Natural killer cell (primary cell): Measurements from ENCODE around the gene PTPRN2. TPM values are rescaled to one million over a fixed set of nuclear protein-coding genes. Genes with fewer than 3 reads are reported as not detected.

Experiments
- ATAC-seq, 3 donors: fragments of 150-1000 bp in 2 of 3; fragments of 200-7000 bp in 1 of 3; cut with Tn5 transposase; 1 replicate in 1 of 3; 2 replicates in 2 of 3; pipeline ENCODE4 v1.10.0; 2021; ENCODE audit warnings: mild to moderate bottlenecking in 2 of 3, moderate library complexity in 2 of 3
- DNase-seq, 2 donors: peaks; one replicate each; pipeline versions ENCODE4 v3.0.0 to v3.0.0-alpha.2; 2013 to 2021; ENCODE audit warnings: mixed read lengths in 1 of 2
- H3K27ac ChIP-seq: one replicate; pipeline ENCODE4 v1.5.1; 2013; ENCODE audit warnings: mild to moderate bottlenecking, low read length
- H3K27me3 ChIP-seq: one replicate; pipeline ENCODE4 v1.6.1; 2013; ENCODE audit warnings: low read length; ENCODE audit not compliant: control insufficient read depth, insufficient read depth
- H3K36me3 ChIP-seq: one replicate; pipeline ENCODE4 v1.6.1; 2013; ENCODE audit warnings: low read length; ENCODE audit not compliant: control insufficient read depth, insufficient read depth
- H3K4me1 ChIP-seq: one replicate; pipeline ENCODE4 v1.6.1; 2013; ENCODE audit warnings: low read length; ENCODE audit not compliant: control insufficient read depth, insufficient read depth
- H3K4me3 ChIP-seq: one replicate; pipeline ENCODE4 v1.5.1; 2013; ENCODE audit warnings: low read length
- H3K9me3 ChIP-seq: one replicate; pipeline ENCODE4 v1.6.1; 2013; ENCODE audit warnings: low read length; ENCODE audit not compliant: control insufficient read depth, insufficient read depth
- H3K27ac Mint-ChIP-seq, 2 donors: one replicate each; pipeline ENCODE4 v1.8.0; 2022; ENCODE audit warnings: mild to moderate bottlenecking in 2 of 2, mixed read lengths in 2 of 2, moderate library complexity in 1 of 2
- H3K27me3 Mint-ChIP-seq, 2 donors: one replicate each; pipeline ENCODE4 v1.8.0; 2022; ENCODE audit warnings: low read depth in 2 of 2, mixed read lengths in 2 of 2
- H3K36me3 Mint-ChIP-seq: one replicate; pipeline ENCODE4 v1.8.0; 2022; ENCODE audit warnings: mixed read lengths
- H3K4me1 Mint-ChIP-seq, 2 donors: one replicate each; pipeline ENCODE4 v1.8.0; 2022; ENCODE audit warnings: mixed read lengths in 2 of 2
- H3K4me3 Mint-ChIP-seq: one replicate; pipeline ENCODE4 v1.8.0; 2022; ENCODE audit warnings: mild to moderate bottlenecking, moderate library complexity, mixed read lengths
- H3K9me3 Mint-ChIP-seq, 2 donors: one replicate each; pipeline ENCODE4 v1.8.0; 2022; ENCODE audit warnings: mixed read lengths in 2 of 2
- WGBS: methylation state at CpG from one replicate; pipeline ENCODE4 v1.1.7; 2013; ENCODE audit warnings: missing lambda C conversion rate; ENCODE audit not compliant: insufficient coverage; 5-methylcytosine and 5-hydroxymethylcytosine counted together
- intact Hi-C: fragments of 100-400 bp; cut with micrococcal nuclease; formaldehyde crosslinking; loops from one replicate; pipeline ENCODE4 v1.14.2; 2022
- total RNA-seq, 4 donors: library from RNA; stranded (reverse); fragments of 120-200 nt in 1 of 4; gene quantifications; one replicate each; pipeline versions ENCODE4 v1.2.3 to v1.2.4, GENCODE V29; 2013 to 2022
- TF ChIP-seq, protein P1 (sequence below): fragments of 200-600 bp; IDR thresholded peaks from one replicate; pipeline ENCODE4 v1.8.0; 2022; ENCODE audit warnings: antibody characterized with exemption

Gene PTPRN2
- total RNA-seq, 3 donors from 2014 or later (not counting 1 experiment from before 2014, with no cell fraction given), result 1.3 to 2.5 (median 1.9) TPM

DNA sequence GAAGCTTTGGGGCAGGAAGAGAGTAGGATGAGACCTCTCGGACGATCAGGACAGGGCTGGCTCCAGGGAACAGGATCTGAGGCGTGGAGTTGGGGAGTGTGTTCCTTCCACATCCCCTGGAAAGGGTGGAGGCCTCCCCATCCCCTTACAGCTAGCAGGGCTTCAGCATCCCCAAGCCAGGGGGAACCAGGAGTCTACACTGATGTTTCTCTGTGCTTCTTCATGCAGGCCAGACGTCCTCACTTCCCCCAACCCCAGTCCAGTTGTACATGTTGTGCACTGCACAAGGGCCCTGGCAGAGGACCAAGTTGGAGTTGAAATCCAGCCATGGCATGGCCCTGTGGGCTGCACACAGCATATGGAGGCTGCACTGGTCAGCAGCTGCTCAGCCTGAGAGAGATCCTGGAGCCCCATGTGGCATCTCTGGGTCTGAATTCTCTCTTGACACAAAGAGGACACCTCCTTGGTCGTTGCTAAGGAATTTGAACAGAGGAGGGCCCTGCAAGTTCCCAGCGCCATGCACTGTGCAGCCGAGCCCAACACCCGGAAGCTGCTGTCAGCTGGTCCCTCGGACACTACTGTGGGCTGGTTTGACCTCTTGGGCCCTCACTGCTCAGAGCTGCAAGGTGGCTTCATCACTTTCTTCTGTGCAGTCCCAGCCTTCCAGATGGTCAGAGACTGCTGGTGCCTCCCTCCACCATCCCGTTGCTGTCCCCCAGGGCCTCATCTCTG lies 1069.7 kb downstream of the PTPRN2 start:
- no peak overlapping the region for H3K4me3 Mint-ChIP-seq
- ATAC-seq (no peak), DNase-seq (peak in 1 of 2 donors; percentile 0)
- H3K9me3 Mint-ChIP-seq, result no peaks in the 10 kb centered on the region
- Histone ChIP-seq H3K27me3 (peaks cover 2% of the 10 kb centered on the region), H3K4me1 (no peaks in the 10 kb centered on the region), H3K9me3 (no peaks in the 10 kb centered on the region), H3K36me3 (no peaks in the 10 kb centered on the region), H3K27ac (no peak overlapping the region), H3K4me3 (no peak overlapping the region)
- TF ChIP-seq, protein P1, sequence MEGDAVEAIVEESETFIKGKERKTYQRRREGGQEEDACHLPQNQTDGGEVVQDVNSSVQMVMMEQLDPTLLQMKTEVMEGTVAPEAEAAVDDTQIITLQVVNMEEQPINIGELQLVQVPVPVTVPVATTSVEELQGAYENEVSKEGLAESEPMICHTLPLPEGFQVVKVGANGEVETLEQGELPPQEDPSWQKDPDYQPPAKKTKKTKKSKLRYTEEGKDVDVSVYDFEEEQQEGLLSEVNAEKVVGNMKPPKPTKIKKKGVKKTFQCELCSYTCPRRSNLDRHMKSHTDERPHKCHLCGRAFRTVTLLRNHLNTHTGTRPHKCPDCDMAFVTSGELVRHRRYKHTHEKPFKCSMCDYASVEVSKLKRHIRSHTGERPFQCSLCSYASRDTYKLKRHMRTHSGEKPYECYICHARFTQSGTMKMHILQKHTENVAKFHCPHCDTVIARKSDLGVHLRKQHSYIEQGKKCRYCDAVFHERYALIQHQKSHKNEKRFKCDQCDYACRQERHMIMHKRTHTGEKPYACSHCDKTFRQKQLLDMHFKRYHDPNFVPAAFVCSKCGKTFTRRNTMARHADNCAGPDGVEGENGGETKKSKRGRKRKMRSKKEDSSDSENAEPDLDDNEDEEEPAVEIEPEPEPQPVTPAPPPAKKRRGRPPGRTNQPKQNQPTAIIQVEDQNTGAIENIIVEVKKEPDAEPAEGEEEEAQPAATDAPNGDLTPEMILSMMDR, result no peak
- H3K27me3 Mint-ChIP-seq, result peaks cover 0 to 13% of the 10 kb centered on the region in 2 donors
- no peaks in the 10 kb centered on the region for H3K36me3 Mint-ChIP-seq
- no peaks in the 10 kb centered on the region for H3K4me1 Mint-ChIP-seq
- intact Hi-C loops, result no loop called here
- no peak overlapping the region for H3K27ac Mint-ChIP-seq
- 79% methylated on average over 10 of the region's 10 CpGs for WGBS

DNA sequence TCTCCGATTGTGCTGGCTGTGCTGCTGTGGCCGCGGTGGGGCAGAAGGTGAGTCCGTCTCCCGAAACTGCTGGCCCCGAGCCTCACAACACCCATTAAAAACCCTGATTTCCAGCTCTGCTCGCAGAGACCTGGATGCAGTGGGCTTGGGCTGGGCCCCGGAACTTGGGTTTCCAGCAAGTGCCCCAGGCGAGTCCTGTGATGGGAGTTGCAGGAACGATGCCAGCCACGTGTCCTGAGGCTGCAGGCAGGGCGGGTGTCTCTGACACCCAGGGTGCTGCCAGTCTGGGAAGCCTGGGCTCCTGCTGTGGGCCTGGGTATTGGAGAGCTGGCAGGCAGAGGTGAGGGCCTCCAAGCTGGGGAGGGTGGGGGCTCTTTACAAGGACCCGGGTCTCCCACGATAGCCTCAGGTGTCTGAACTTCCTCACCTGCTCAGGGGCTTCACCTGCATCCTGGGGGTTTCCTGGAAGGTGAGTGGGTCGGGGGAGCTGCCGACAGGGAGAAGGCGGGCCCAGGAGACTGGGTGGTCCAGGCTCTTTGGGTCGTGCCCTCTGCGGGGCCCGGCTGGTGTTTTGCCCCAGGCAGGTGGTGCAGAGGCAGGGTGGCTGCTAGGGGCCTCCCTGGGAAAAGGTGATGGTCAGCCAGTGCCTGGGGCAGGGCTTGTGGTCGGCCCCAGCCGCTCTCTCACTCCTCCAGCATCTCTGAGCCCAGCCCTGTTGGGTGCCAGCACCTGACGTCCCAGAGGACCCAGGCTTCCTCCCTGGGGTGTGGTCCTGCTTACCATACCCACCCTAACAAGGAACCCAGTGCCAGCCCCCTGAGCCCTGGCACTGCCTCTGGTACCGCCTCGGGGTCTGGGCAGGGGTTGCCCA lies 1070.5 kb downstream of the PTPRN2 start:
- Mint-ChIP-seq H3K4me1 (no peaks in the 10 kb centered on the region), H3K36me3 (no peaks in the 10 kb centered on the region), H3K27ac (no peak overlapping the region), H3K9me3 (no peaks in the 10 kb centered on the region), H3K27me3 (peaks cover 0 to 13% of the 10 kb centered on the region in 2 donors), H3K4me3 (no peak overlapping the region)
- no peaks in the 10 kb centered on the region for H3K4me1 ChIP-seq
- H3K4me3 ChIP-seq, result no peak overlapping the region
- 87% methylated on average over 25 of the region's 25 CpGs for WGBS
- intact Hi-C loops, result no loop called here
- TF ChIP-seq, protein P1, result no peak
- peaks cover 2% of the 10 kb centered on the region for H3K27me3 ChIP-seq
- no peak overlapping the region for H3K27ac ChIP-seq
- no peaks in the 10 kb centered on the region for H3K9me3 ChIP-seq
- no peaks in the 10 kb centered on the region for H3K36me3 ChIP-seq
- ATAC-seq, result no peak
- peak in 1 of 2 donors; percentile 11 for DNase-seq

DNA sequence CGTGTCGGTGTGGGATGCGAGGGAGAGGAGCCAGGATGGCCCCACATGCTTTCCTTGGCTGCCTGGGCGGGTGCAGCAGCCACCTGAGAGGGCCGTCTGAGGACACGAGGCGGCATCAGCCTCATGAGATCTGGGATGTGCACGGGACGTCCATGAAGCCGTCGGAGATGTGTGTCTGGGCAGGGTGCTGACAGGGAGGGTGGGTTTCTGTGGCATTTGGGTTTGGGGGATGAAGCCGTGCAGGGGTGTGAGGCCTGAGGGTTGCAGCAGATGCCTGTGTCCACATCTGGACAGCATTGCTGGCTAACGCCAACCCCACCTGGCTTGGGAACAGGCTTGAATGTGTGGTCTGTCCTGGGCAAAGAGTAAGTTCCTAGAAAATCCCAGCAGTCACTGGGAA lies 1071.3 kb downstream of the PTPRN2 start:
- H3K4me3 Mint-ChIP-seq, result no peak overlapping the region
- Histone ChIP-seq H3K4me1 (no peaks in the 10 kb centered on the region), H3K9me3 (no peaks in the 10 kb centered on the region), H3K27ac (no peak overlapping the region), H3K27me3 (peaks cover 2% of the 10 kb centered on the region), H3K36me3 (no peaks in the 10 kb centered on the region), H3K4me3 (no peak overlapping the region)
- H3K36me3 Mint-ChIP-seq, result no peaks in the 10 kb centered on the region
- no peak overlapping the region for H3K27ac Mint-ChIP-seq
- H3K4me1 Mint-ChIP-seq, result no peaks in the 10 kb centered on the region
- 85% methylated on average over 13 of the region's 13 CpGs for WGBS
- TF ChIP-seq, protein P1, result no peak
- H3K9me3 Mint-ChIP-seq, result no peaks in the 10 kb centered on the region
- ATAC-seq (no peak), DNase-seq (peak in 1 of 2 donors; percentile 4)
- H3K27me3 Mint-ChIP-seq, result peaks cover 0 to 11% of the 10 kb centered on the region in 2 donors
- intact Hi-C loops, result no loop called here
